Measurements from ENCODE around the gene SDK1. TPM values are rescaled to one million over a fixed set of nuclear protein-coding genes. Genes with fewer than 3 reads are reported as not detected.

SDK1 gene
- total RNA-seq, 2 donors from 2014 or later, result 1.3 to 2.6 TPM

DNA sequence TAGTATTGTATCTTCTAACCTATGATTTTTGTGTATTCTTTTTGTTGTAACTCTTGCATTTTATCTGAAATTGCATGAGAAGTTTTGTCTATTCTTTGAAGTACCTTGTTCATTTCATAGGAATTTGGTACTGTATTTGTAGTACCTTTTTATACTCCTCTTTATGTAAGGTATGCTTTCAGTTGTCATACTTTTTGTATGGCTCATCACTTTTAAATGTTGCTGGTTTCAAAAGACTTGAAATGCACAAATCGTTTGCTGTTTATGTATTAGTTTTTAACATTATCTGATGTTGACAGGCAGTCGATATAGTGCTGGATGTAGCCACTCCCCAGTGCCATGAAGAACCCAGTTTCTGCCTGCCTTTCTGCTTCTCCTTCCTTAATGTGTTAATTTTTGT lies 158.1 kb downstream of the SDK1 start:
- H3K36me3 ChIP-seq, result no peaks in the 10 kb centered on the region
- H3K4me3 ChIP-seq, result no peak overlapping the region
- H3K9ac ChIP-seq (ENCODE audit: low read depth in 2 of 2, low read length in 2 of 2), result no peak overlapping the region
- no peak overlapping the region for H3K27ac ChIP-seq
- no peak for DNase-seq
- intact Hi-C loops (cut with DNase I), result no loop called here
- no peaks in the 10 kb centered on the region for H3K4me1 ChIP-seq
- TF ChIP-seq, protein P1, sequence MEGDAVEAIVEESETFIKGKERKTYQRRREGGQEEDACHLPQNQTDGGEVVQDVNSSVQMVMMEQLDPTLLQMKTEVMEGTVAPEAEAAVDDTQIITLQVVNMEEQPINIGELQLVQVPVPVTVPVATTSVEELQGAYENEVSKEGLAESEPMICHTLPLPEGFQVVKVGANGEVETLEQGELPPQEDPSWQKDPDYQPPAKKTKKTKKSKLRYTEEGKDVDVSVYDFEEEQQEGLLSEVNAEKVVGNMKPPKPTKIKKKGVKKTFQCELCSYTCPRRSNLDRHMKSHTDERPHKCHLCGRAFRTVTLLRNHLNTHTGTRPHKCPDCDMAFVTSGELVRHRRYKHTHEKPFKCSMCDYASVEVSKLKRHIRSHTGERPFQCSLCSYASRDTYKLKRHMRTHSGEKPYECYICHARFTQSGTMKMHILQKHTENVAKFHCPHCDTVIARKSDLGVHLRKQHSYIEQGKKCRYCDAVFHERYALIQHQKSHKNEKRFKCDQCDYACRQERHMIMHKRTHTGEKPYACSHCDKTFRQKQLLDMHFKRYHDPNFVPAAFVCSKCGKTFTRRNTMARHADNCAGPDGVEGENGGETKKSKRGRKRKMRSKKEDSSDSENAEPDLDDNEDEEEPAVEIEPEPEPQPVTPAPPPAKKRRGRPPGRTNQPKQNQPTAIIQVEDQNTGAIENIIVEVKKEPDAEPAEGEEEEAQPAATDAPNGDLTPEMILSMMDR (IDR thresholded peaks at IDR 0.05), result no peak
- H3K27me3 ChIP-seq, result no peaks in the 10 kb centered on the region
- no peaks in the 10 kb centered on the region for H3K9me3 ChIP-seq

DNA sequence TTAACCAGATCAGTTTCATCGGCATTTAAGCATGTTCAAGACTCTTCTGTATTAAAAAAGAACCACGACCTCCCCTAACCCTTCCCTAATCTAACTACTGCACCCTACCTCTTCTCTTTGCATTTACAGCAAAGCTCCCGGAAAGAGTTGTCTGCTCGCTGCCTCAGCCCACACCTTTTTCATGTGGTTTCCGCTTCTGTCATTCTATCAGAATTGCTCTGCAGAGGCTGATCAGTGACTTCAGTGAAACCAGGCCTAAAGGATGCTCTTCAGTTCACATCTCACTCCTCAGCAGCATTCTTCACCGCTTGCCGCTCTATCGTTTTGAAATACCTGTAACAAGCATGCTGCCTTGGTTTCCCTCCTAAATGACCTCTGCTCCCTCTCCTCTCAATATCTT lies 160.9 kb downstream of the SDK1 start:
- intact Hi-C loops (cut with DNase I), result no loop called here
- no peak overlapping the region for H3K4me3 ChIP-seq
- H3K36me3 ChIP-seq, result no peaks in the 10 kb centered on the region
- H3K9me3 ChIP-seq, result no peaks in the 10 kb centered on the region
- no peak overlapping the region for H3K27ac ChIP-seq
- no peaks in the 10 kb centered on the region for H3K27me3 ChIP-seq
- H3K4me1 ChIP-seq, result no peaks in the 10 kb centered on the region
- no peak for DNase-seq
- TF ChIP-seq, protein P1 (IDR thresholded peaks at IDR 0.05), result no peak
- H3K9ac ChIP-seq (ENCODE audit: low read depth in 2 of 2, low read length in 2 of 2), result no peak overlapping the region

DNA sequence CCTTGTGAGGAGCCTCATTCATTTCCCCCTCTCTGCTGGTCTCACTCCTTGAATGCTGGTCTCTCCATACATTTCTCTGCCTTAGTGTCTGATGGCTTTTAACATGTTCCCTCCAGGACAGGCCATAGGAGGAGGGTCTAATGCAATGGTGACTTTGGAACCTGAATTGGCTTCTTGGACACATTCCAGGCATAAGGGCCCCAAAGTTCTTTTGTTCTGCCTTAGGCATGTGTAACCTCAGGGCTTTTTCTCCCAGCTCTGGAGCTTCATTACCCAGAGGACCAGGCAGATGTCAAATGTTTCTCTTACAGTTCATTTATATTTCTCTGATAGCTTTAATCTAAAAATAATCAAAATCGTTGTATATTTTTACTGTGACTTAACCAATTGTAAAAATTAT lies 162.6 kb downstream of the SDK1 start:
- no peaks in the 10 kb centered on the region for H3K27me3 ChIP-seq
- no peak overlapping the region for H3K9ac ChIP-seq (ENCODE audit: low read depth in 2 of 2, low read length in 2 of 2)
- no peak overlapping the region for H3K4me3 ChIP-seq
- H3K27ac ChIP-seq, result no peak overlapping the region
- TF ChIP-seq, protein P1 (IDR thresholded peaks at IDR 0.05), result no peak
- no peaks in the 10 kb centered on the region for H3K9me3 ChIP-seq
- H3K4me1 ChIP-seq, result no peaks in the 10 kb centered on the region
- intact Hi-C loops (cut with DNase I), result no loop called here
- no peaks in the 10 kb centered on the region for H3K36me3 ChIP-seq
- no peak for DNase-seq

DNA sequence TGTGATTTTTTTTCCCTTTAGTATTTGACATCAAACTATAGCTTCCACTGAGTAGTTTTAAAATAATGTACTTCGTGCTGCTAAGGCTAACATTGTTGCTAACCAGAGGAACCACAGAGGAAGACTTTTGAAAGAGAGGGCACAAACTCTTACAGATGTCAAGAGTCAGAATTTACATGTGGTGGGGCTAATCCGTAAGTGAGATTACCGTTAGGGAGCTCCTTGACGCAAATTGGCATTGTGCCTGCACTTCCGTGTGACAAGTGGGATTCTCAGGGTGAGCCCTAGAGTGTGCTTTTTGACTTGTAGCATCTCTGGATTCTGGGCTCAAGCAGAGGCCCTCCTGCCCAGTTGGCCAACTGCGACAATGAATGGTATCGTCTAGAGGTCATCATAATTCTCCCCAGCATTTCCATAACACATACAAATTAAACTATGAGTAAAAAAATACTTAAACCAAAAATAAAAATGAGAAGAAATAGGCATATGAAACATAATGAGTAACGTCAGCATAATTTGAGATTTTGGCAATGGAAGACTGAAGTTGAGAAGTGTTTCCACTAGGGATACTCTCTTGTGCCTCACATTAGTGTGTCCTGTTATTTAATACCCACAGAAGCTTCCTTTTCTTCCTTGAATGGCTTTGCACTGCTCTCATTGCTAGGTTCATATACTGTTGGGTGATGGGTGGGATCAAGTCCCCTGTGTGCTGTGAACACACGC lies 164.0 kb downstream of the SDK1 start:
- DNase-seq, result no peak
- Histone ChIP-seq H3K9me3 (no peaks in the 10 kb centered on the region), H3K27me3 (no peaks in the 10 kb centered on the region), H3K4me3 (no peak overlapping the region), H3K4me1 (no peaks in the 10 kb centered on the region), H3K9ac (ENCODE audit: low read depth in 2 of 2, low read length in 2 of 2) (no peak overlapping the region), H3K27ac (no peak overlapping the region), H3K36me3 (no peaks in the 10 kb centered on the region)
- intact Hi-C loops (cut with DNase I), result no loop called here
- TF ChIP-seq, protein P1 (IDR thresholded peaks at IDR 0.05), result no peak

DNA sequence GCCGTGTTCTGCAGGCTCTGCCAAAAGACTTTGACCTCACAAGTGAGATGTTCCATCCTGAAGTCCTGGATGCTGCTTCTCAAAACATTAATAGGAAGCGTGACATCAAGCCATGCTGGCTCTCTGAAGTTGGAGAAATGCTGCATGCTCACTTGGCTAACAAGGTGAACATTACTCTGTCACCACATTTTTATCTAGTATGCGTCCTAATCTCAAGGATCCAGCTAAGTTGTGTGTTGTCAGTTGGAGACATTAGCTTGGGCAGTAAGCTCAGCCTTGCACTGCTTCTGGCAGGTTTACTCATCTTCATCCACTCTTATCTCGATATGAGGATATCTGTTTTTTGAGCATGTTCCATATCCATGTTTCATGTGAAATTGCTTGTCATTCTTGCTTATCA lies 165.2 kb downstream of the SDK1 start:
- DNase-seq, result no peak
- TF ChIP-seq, protein P1 (IDR thresholded peaks at IDR 0.05), result no peak
- H3K9ac ChIP-seq (ENCODE audit: low read depth in 2 of 2, low read length in 2 of 2), result no peak overlapping the region
- H3K27ac ChIP-seq, result no peak overlapping the region
- no peaks in the 10 kb centered on the region for H3K4me1 ChIP-seq
- no peaks in the 10 kb centered on the region for H3K36me3 ChIP-seq
- no peaks in the 10 kb centered on the region for H3K9me3 ChIP-seq
- intact Hi-C loops (cut with DNase I), result no loop called here
- H3K27me3 ChIP-seq, result no peaks in the 10 kb centered on the region
- no peak overlapping the region for H3K4me3 ChIP-seq

Measured in colonic mucosa (tissue), 4 donors.